Trophoblast cell (in vitro differentiated cells and primary cell): ENCODE data around the gene L3MBTL1.

Experiments used
- DNase-seq, 2 donors: peaks; one replicate each; pipeline ENCODE4 v3.0.0-alpha.2; 2016
- H2AFZ ChIP-seq: 2 replicates; pipeline ENCODE4 v1.6.1; 2013; ENCODE audit warnings: low read length, moderate library complexity, mild to moderate bottlenecking; ENCODE audit not compliant: insufficient read depth, poor library complexity
- H2AK5ac ChIP-seq: 2 replicates; pipeline ENCODE4 v1.6.1; 2013; ENCODE audit warnings: mild to moderate bottlenecking, low read length
- H2BK120ac ChIP-seq: 2 replicates; pipeline ENCODE4 v1.6.1; 2013; ENCODE audit warnings: low read length, mild to moderate bottlenecking, moderate library complexity; ENCODE audit not compliant: insufficient read depth, poor library complexity
- H2BK12ac ChIP-seq: 2 replicates; pipeline ENCODE4 v1.6.1; 2013; ENCODE audit warnings: mild to moderate bottlenecking, low read length, moderate library complexity
- H2BK5ac ChIP-seq: 2 replicates; pipeline ENCODE4 v1.6.1; 2013; ENCODE audit warnings: low read length, low read depth, moderate library complexity, mild to moderate bottlenecking; ENCODE audit not compliant: poor library complexity
- H3K14ac ChIP-seq: 2 replicates; pipeline ENCODE4 v1.6.1; 2013; ENCODE audit warnings: mild to moderate bottlenecking, low read length
- H3K18ac ChIP-seq: 2 replicates; pipeline ENCODE4 v1.6.1; 2013; ENCODE audit warnings: mild to moderate bottlenecking, low read length
- H3K23ac ChIP-seq: 2 replicates; pipeline ENCODE4 v1.6.1; 2013; ENCODE audit warnings: low read length
- H3K27ac ChIP-seq: 2 replicates; pipeline ENCODE4 v1.5.1; 2013; ENCODE audit warnings: low read depth, mild to moderate bottlenecking, inconsistent platforms, low read length, moderate library complexity
- H3K27me3 ChIP-seq: 2 replicates; pipeline ENCODE4 v1.6.1; 2013; ENCODE audit warnings: inconsistent platforms, mild to moderate bottlenecking, low read length, moderate library complexity; ENCODE audit not compliant: insufficient read depth
- H3K36me3 ChIP-seq, 2 experiments: 1 replicate in 1 of 2; 2 replicates in 1 of 2; pipeline ENCODE4 v1.6.1; 2013; ENCODE audit warnings: low read length in 2 of 2, mild to moderate bottlenecking in 2 of 2, moderate library complexity in 1 of 2; ENCODE audit not compliant: insufficient read depth in 2 of 2, control insufficient read depth in 1 of 2
- H3K4ac ChIP-seq: 2 replicates; pipeline ENCODE4 v1.6.1; 2013; ENCODE audit warnings: low read depth, mild to moderate bottlenecking, low read length, moderate library complexity
- H3K4me1 ChIP-seq, 2 experiments: 1 replicate in 1 of 2; 2 replicates in 1 of 2; pipeline ENCODE4 v1.6.1; 2013; ENCODE audit warnings: low read length in 2 of 2, mild to moderate bottlenecking in 2 of 2, moderate library complexity in 1 of 2; ENCODE audit not compliant: insufficient read depth in 2 of 2, control insufficient read depth in 1 of 2
- H3K4me2 ChIP-seq: 2 replicates; pipeline ENCODE4 v1.6.1; 2013; ENCODE audit warnings: inconsistent platforms, mild to moderate bottlenecking, low read length, moderate library complexity
- H3K4me3 ChIP-seq: 2 replicates; pipeline ENCODE4 v1.5.1; 2013; ENCODE audit warnings: mild to moderate bottlenecking, low read depth, low read length, inconsistent platforms
- H3K79me1 ChIP-seq: one replicate; pipeline ENCODE4 v1.6.1; 2013; ENCODE audit warnings: low read length
- H3K79me2 ChIP-seq: 2 replicates; pipeline ENCODE4 v1.6.1; 2013; ENCODE audit warnings: low read length, mild to moderate bottlenecking; ENCODE audit not compliant: control insufficient read depth, insufficient read depth, poor library complexity
- H3K9ac ChIP-seq: 2 replicates; pipeline ENCODE4 v1.6.1; 2013; ENCODE audit warnings: mild to moderate bottlenecking, low read length
- H3K9me3 ChIP-seq: 2 replicates; pipeline ENCODE4 v1.6.1; 2013; ENCODE audit warnings: low read depth, mild to moderate bottlenecking, control low read depth, inconsistent platforms, low read length; ENCODE audit not compliant: insufficient read depth
- H4K12ac ChIP-seq: 2 replicates; pipeline ENCODE4 v1.6.1; 2013; ENCODE audit warnings: low read depth, mild to moderate bottlenecking, low read length, moderate library complexity
- H4K8ac ChIP-seq: 2 replicates; pipeline ENCODE4 v1.6.1; 2013; ENCODE audit warnings: low read depth, mild to moderate bottlenecking, low read length, moderate library complexity
- H4K91ac ChIP-seq: one replicate; pipeline ENCODE4 v1.6.1; 2013; ENCODE audit warnings: low read depth, mild to moderate bottlenecking, low read length, moderate library complexity
- WGBS: extraction: QIAGEN DNeasy Blood & Tissue Kit; methylation state at CpG from one replicate; pipeline ENCODE4 v1.1.7; 2013; ENCODE audit warnings: missing lambda C conversion rate; ENCODE audit not compliant: insufficient read length, insufficient coverage; ENCODE audit errors: extremely low coverage; 5-methylcytosine and 5-hydroxymethylcytosine counted together

L3MBTL1 gene

DNA sequence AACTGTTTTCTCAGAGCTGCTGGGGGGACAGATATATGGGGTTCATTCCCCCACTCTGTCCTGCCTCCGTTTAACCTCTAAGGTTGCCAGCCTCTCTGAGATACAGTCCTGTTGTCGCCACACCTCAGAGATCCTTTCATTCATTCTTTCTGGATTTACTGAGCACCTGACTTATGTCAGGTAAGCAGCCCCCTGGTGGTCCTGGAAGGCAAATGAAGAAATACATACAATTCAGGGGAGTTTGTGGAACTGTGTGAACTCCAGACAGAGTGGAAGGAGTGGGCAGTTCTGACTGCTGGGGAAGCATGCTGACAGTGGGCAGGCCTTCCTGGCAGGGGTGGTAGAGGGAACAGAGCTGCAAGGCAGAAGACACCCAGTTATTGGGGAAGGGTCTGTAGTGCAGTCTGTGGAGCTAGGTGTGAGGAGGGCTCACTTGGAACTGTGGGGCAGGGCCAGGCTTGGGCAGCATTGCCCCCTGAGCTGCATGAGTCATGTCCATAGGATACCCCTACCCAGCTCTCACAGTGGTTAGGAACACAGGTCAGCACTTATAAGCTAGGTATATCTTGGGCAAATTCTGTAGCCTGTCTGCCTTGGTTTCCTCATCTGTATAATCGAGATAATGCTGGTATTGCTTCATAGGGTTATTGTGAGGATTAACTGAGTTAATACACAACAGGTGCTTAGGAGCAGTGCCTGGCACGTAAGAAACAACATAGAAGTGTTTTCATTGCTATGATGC lies 38.5 kb downstream of the L3MBTL1 start:
- Histone ChIP-seq H3K79me2 (no peaks in the 10 kb centered on the region), H3K4me2 (no peak overlapping the region), H3K27ac (no peak overlapping the region), H3K9me3 (peaks cover 7% of the 10 kb centered on the region), H3K4ac (no peak overlapping the region), H2BK5ac (no peak overlapping the region), H2AK5ac (no peak overlapping the region), H3K18ac (no peak overlapping the region), H3K4me1 (no peaks in the 10 kb centered on the region), H3K4me3 (no peak overlapping the region), H3K27me3 (no peaks in the 10 kb centered on the region), H3K23ac (no peak overlapping the region), H4K8ac (no peak overlapping the region), H4K12ac (no peak overlapping the region), H2BK12ac (no peak overlapping the region), H3K9ac (no peak overlapping the region), H3K14ac (no peak overlapping the region), H4K91ac (no peak overlapping the region), H2BK120ac (no peak overlapping the region), H3K79me1 (no peaks in the 10 kb centered on the region), H3K36me3 (peaks cover 0 to 3% of the 10 kb centered on the region in 2 experiments), H2AFZ (no peak overlapping the region)
- no peak for DNase-seq
- no CpG with 5 or more reads among the region's 4 CpGs for WGBS

DNA sequence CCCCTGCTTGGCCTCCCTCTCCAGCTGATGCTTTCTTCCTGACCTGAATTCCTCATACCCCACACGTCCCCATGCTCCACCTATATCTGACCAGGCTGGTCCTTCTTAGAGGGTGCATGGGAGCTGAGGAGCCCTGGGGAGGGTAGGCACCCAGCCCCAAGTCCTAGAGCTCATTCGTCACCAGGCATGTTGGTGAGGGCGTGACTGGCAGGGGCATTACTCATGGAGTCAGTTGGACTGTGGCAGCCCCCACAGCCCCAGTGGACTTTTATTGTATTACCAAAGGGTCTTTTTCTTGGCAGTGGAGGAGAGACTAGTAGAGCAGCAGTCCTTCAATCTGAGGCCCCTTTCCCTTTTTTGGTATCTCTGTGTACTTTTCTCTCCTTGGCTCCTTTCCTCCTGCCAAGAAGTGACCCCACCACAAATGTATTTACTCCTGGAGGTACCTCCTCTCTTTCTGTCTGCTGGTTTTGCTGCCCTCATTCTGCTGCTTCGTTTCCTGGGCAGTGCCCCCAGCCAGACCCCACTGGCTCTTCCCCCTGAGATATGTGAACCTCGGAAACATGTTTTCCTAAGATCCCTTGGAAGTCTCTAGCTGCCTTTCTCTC lies 40.9 kb downstream of the L3MBTL1 start:
- no peak for DNase-seq
- Histone ChIP-seq H3K18ac (no peak overlapping the region), H3K4me1 (no peaks in the 10 kb centered on the region), H4K12ac (no peak overlapping the region), H3K9me3 (peaks cover 7% of the 10 kb centered on the region), H3K79me1 (no peaks in the 10 kb centered on the region), H3K27ac (no peak overlapping the region), H3K14ac (no peak overlapping the region), H3K4me2 (no peak overlapping the region), H2BK5ac (no peak overlapping the region), H2BK12ac (no peak overlapping the region), H3K4me3 (no peak overlapping the region), H3K79me2 (no peaks in the 10 kb centered on the region), H3K23ac (no peak overlapping the region), H2BK120ac (no peak overlapping the region), H4K8ac (no peak overlapping the region), H3K4ac (no peak overlapping the region), H4K91ac (no peak overlapping the region), H2AK5ac (no peak overlapping the region), H3K36me3 (peaks cover 0 to 3% of the 10 kb centered on the region in 2 experiments), H3K9ac (no peak overlapping the region), H3K27me3 (no peaks in the 10 kb centered on the region), H2AFZ (no peak overlapping the region)
- WGBS = no CpG with 5 or more reads among the region's 5 CpGs

DNA sequence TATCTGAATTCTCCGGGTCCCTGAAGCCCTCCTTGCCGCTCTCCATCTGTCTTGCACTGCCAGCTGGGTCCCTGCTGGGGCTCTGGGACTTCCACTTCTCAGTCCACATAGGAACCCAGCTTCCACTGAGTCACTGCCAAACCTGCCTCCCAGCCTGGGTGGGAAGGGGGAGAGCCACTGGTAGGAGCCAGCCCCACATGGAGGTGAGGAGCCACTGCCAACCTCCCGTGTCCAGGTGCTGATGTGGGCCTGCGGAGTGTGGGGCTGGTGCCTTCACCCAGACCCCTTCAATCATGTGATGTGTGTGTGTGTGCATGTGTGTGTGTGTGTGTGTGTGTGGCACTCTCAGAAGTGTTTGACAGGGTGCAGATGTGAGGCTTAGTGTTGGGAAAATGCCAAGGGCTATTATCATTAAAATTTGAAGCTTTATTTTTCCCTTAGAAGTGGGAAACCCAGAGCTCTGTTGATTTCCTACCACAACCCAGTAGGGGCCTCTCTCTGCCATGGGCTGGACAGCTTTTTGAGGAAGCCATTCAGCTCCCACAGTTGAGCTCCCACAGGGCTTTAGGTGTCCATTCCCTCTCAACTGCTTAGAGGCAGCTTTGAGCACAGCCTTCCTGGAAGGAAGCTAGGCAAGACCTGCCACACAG lies 42.0 kb downstream of the L3MBTL1 start:
- no peak overlapping the region for H3K4me3 ChIP-seq
- no peak overlapping the region for H4K12ac ChIP-seq
- no peak for DNase-seq
- H3K23ac ChIP-seq = no peak overlapping the region
- H3K14ac ChIP-seq = no peak overlapping the region
- no peaks in the 10 kb centered on the region for H3K79me1 ChIP-seq
- H3K9me3 ChIP-seq = peaks cover 7% of the 10 kb centered on the region
- H2BK5ac ChIP-seq = no peak overlapping the region
- no peak overlapping the region for H2BK12ac ChIP-seq
- no peak overlapping the region for H3K4ac ChIP-seq
- no peaks in the 10 kb centered on the region for H3K79me2 ChIP-seq
- H3K4me1 ChIP-seq = no peaks in the 10 kb centered on the region
- H3K27ac ChIP-seq = no peak overlapping the region
- no peak overlapping the region for H4K8ac ChIP-seq
- H3K36me3 ChIP-seq = peaks cover 0 to 3% of the 10 kb centered on the region in 2 experiments
- no peak overlapping the region for H4K91ac ChIP-seq
- H2AFZ ChIP-seq = no peak overlapping the region
- no peak overlapping the region for H3K4me2 ChIP-seq
- no peak overlapping the region for H2AK5ac ChIP-seq
- no peak overlapping the region for H3K9ac ChIP-seq
- H2BK120ac ChIP-seq = no peak overlapping the region
- H3K27me3 ChIP-seq = no peaks in the 10 kb centered on the region
- no peak overlapping the region for H3K18ac ChIP-seq
- WGBS = no CpG with 5 or more reads among the region's 4 CpGs

DNA sequence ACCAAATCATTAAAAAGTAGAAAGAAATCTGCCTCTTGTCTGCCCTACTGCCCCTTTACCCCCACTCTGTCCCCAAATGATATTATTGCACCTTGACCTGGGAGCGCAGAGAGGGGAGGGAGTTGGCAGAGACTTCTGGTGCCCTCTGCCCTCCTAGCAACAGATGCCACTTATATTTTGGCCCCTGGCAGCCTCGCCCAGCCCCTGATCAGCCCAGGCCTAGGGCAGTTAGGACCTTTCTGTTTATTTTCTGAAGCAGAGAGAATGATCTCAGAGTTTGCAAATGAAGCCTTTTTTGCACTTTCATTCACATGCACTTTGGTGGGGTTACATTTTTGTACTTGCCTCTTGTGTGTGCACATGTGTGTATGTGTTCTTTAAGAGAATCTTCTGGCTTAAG lies 43.0 kb downstream of the L3MBTL1 start:
- H3K18ac ChIP-seq = no peak overlapping the region
- no peaks in the 10 kb centered on the region for H3K79me2 ChIP-seq
- no peak overlapping the region for H4K8ac ChIP-seq
- peaks cover 7% of the 10 kb centered on the region for H3K9me3 ChIP-seq
- no peak overlapping the region for H3K27ac ChIP-seq
- no peak overlapping the region for H3K9ac ChIP-seq
- H2BK120ac ChIP-seq = no peak overlapping the region
- H3K36me3 ChIP-seq = peaks cover 0 to 3% of the 10 kb centered on the region in 2 experiments
- H2BK5ac ChIP-seq = no peak overlapping the region
- H4K91ac ChIP-seq = no peak overlapping the region
- H3K4me2 ChIP-seq = no peak overlapping the region
- H3K4me3 ChIP-seq = no peak overlapping the region
- DNase-seq = no peak
- H2BK12ac ChIP-seq = no peak overlapping the region
- no peak overlapping the region for H4K12ac ChIP-seq
- no peak overlapping the region for H3K23ac ChIP-seq
- no peak overlapping the region for H2AK5ac ChIP-seq
- no peak overlapping the region for H3K14ac ChIP-seq
- no peaks in the 10 kb centered on the region for H3K27me3 ChIP-seq
- H3K4me1 ChIP-seq = no peaks in the 10 kb centered on the region
- no peak overlapping the region for H2AFZ ChIP-seq
- no peaks in the 10 kb centered on the region for H3K79me1 ChIP-seq
- WGBS = no CpG with 5 or more reads among the region's 2 CpGs
- no peak overlapping the region for H3K4ac ChIP-seq
